ENCODE measurements around the gene MAP4K4. TPM values are rescaled to one million over a fixed set of nuclear protein-coding genes. Genes with fewer than 3 reads are reported as not detected.

The MAP4K4 gene
- total RNA-seq, 4 donors from 2014 or later = 29.6 to 56.6 (median 38.2) TPM

DNA sequence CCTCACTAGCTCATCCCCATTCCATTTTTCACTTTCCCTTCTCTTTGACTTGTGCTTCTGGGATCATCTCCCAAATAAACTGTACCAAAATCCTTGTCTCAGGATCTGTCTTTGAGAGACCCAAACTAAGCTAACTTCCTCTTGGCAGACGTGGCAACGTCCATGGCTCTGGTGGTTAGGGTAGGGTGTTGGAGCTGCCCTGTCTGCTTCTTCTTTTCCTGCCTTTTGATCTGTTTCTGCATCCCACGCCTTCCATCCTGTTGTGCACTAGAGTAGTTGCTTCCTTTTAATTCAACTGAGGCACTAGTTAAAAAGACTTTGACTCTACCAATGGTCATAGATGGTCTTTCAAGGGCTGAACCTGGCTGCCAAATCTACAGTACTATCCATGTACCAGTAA, 5.5 kb upstream of the MAP4K4 start:
- H3K36me3 ChIP-seq = no peaks in the 10 kb centered on the region
- no peak overlapping the region for H3K4me3 ChIP-seq
- TF ChIP-seq CTCF (IDR thresholded peaks at IDR 0.05) (no peak), POLR2AphosphoS5 (IDR thresholded peaks at IDR 0.05) (no peak), EP300 (IDR thresholded peaks at IDR 0.05) (no peak), POLR2A (IDR thresholded peaks at IDR 0.05) (no peak)
- WGBS = 63% methylated on average over 3 of the region's 3 CpGs
- no peaks in the 10 kb centered on the region for H3K9me3 ChIP-seq
- H3K4me1 ChIP-seq = peaks cover 6% of the 10 kb centered on the region
- no peak for DNase-seq (ENCODE audit: low spot score in 2 of 2)
- H3K27ac ChIP-seq = no peak overlapping the region
- H3K27me3 ChIP-seq = no peaks in the 10 kb centered on the region

GRCh38 chr2:101692766-101693165, 4.7 kb upstream of the MAP4K4 start:
- Histone ChIP-seq H3K9me3 (no peaks in the 10 kb centered on the region), H3K36me3 (no peaks in the 10 kb centered on the region), H3K4me3 (no peak overlapping the region), H3K27me3 (no peaks in the 10 kb centered on the region), H3K4me1 (peaks cover 6% of the 10 kb centered on the region), H3K27ac (no peak overlapping the region)
- no peak for DNase-seq (ENCODE audit: low spot score in 2 of 2)
- TF ChIP-seq POLR2A (IDR thresholded peaks at IDR 0.05) = no peak
- no peak for TF ChIP-seq CTCF (IDR thresholded peaks at IDR 0.05)
- no peak for TF ChIP-seq POLR2AphosphoS5 (IDR thresholded peaks at IDR 0.05)
- TF ChIP-seq EP300 (IDR thresholded peaks at IDR 0.05) = no peak
- 94% methylated on average over 3 of the region's 3 CpGs for WGBS

DNA sequence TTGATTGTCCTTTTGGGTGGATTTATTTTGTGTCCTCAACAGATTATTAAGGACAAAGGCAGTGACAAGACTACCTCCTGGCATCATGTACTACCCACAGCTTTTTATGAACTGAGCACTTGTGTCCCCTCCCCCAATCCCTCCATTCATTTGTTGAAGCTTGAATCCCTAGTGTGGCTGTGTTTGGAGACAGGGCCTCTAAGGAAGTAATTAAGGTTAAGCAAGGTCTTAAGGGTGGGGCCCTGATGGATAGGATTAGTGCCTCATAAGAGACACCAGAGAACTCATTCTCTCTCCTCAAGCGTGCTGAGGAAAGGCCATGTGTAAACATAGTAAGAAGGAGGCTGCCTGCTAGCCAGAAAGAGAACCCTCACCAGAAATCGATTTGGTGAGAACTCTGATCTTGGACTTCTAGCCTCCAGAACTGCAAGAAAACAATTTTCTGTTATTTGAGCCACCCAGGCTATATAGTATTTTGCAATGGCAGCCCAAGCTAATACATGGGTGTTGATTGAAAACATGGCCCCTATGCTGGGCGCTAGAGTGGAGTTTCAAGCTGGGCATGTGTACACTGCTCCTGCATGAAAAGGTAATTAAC, 3.4 kb upstream of the MAP4K4 start:
- H3K4me1 ChIP-seq = peaks cover 15% of the 10 kb centered on the region
- no peak overlapping the region for H3K27ac ChIP-seq
- H3K4me3 ChIP-seq = no peak overlapping the region
- H3K36me3 ChIP-seq = no peaks in the 10 kb centered on the region
- TF ChIP-seq CTCF (IDR thresholded peaks at IDR 0.05) (no peak), POLR2AphosphoS5 (IDR thresholded peaks at IDR 0.05) (no peak), EP300 (IDR thresholded peaks at IDR 0.05) (no peak), POLR2A (IDR thresholded peaks at IDR 0.05) (no peak)
- no peaks in the 10 kb centered on the region for H3K9me3 ChIP-seq
- no peak for DNase-seq (ENCODE audit: low spot score in 2 of 2)
- H3K27me3 ChIP-seq = no peaks in the 10 kb centered on the region
- 98% methylated on average over 3 of the region's 3 CpGs for WGBS

DNA sequence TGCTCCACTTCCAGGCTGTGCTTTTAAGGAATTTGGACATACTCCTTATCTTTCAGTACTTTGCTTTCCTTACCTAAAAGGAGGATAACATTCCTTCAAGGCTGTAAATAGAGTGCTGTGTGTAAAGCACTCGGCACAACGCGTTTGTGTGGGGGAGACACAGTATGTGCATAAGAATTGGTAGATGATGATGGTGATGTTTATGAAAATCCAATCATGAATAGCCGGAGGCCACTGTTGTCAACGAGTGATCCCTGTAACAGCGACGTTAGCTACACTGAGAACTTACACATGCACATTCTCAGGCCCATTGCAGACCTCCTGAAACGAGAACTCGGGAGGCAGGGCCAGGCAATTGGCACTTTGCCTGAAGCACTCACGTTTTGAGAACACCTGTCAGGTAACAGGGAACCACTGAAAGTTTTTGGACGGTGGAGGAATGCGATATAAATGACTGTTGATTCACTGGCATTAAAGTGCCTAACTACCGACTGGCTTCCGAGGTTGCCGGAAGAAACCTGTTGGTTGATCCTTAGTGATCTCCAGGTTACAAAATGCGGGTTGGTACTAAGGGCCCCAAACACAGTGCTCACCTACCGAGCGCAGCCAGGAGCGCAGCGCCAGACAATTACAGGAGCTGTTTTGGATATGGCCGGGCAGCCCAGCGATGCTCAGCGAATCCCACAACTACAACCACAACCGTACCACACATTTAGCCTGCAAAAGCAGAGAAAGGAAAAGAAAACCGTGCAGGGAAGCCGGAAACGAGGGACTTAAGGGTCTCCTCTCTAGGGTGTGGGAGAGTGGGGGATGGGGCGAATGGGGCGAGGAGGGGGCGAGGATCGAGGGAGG, 1.0 kb upstream of the MAP4K4 start:
- no peak for TF ChIP-seq POLR2A (IDR thresholded peaks at IDR 0.05)
- TF ChIP-seq POLR2AphosphoS5 (IDR thresholded peaks at IDR 0.05) = no peak
- TF ChIP-seq EP300 (IDR thresholded peaks at IDR 0.05) = no peak
- TF ChIP-seq CTCF (IDR thresholded peaks at IDR 0.05) = no peak
- no peaks in the 10 kb centered on the region for H3K36me3 ChIP-seq
- 10% methylated on average over 29 of the region's 31 CpGs for WGBS
- H3K9me3 ChIP-seq = no peaks in the 10 kb centered on the region
- peak overlapping the region; percentile 72 for H3K4me3 ChIP-seq
- H3K4me1 ChIP-seq = peaks cover 37% of the 10 kb centered on the region
- no peak for DNase-seq (ENCODE audit: low spot score in 2 of 2)
- peak overlapping the region; percentile 89 for H3K27ac ChIP-seq
- no peaks in the 10 kb centered on the region for H3K27me3 ChIP-seq

Measured in suprapubic skin (tissue), 4 donors.